B cell (primary cell): Measurements from ENCODE around the gene PHF20. TPM values are rescaled to one million over a fixed set of nuclear protein-coding genes. Genes with fewer than 3 reads are reported as not detected.

ENCODE experiments used
- ATAC-seq: fragments of 200-7000 bp; cut with Tn5 transposase; one replicate; pipeline ENCODE4 v1.10.0; 2021; ENCODE audit warnings: low read depth, mild to moderate bottlenecking, moderate number of reproducible peaks, moderate library complexity
- CTCF ChIA-PET: fragments of 350-600 bp; sonication (Branson Sonifier 250); formaldehyde crosslinking; loops from one replicate; lab custom pipeline; 2021; ENCODE audit warnings: antibody characterized with exemption, inconsistent platforms; lab: Charles Lee
- POLR2A ChIA-PET: fragments of 350-600 bp; sonication (Branson Sonifier 250); formaldehyde crosslinking; loops from one replicate; lab custom pipeline; 2021; ENCODE audit warnings: antibody characterized with exemption; lab: Charles Lee
- DNase-seq: peaks from one replicate; pipeline ENCODE4 v3.0.0; 2013
- H2AFZ ChIP-seq: 2 replicates; pipeline ENCODE4 v1.6.1; 2012; ENCODE audit warnings: mild to moderate bottlenecking, low read depth, low read length; ENCODE audit not compliant: insufficient read depth, poor library complexity, severe bottlenecking
- H3K27ac ChIP-seq, 2 donors: 1 replicate in 1 of 2; 2 replicates in 1 of 2; pipeline ENCODE4 v1.5.1; 2012 to 2013; ENCODE audit warnings: low read length in 2 of 2, mild to moderate bottlenecking in 2 of 2, moderate library complexity in 1 of 2
- H3K27me3 ChIP-seq, 4 experiments: fragments of 200-600 bp in 1 of 4; sonication (generic) in 1 of 4; replicated peaks in 1 of 4; 1 replicate in 2 of 4; 2 replicates in 2 of 4; pipeline versions ENCODE4 v1.6.1 to v1.7.0; 2013 to 2016; ENCODE audit warnings: low read length in 3 of 4, mild to moderate bottlenecking in 2 of 4, mixed read lengths in 1 of 4, moderate library complexity in 1 of 4; ENCODE audit not compliant: insufficient read depth in 4 of 4, control insufficient read depth in 3 of 4; ENCODE audit errors: control extremely low read depth in 1 of 4
- H3K36me3 ChIP-seq, 2 experiments: replicated peaks in 1 of 2; 1 replicate in 1 of 2; 2 replicates in 1 of 2; pipeline versions ENCODE4 v1.6.1 to v1.7.1; 2013; ENCODE audit warnings: low read length in 1 of 2; ENCODE audit not compliant: insufficient read depth in 2 of 2, control insufficient read depth in 1 of 2; ENCODE audit errors: control extremely low read depth in 1 of 2, extremely low read depth in 1 of 2
- H3K4me1 ChIP-seq, 2 donors: fragments of 200-600 bp in 1 of 2; sonication (generic) in 1 of 2; 1 replicate in 1 of 2; 2 replicates in 1 of 2; pipeline versions ENCODE4 v1.5.1 to v1.6.1; 2013 to 2017; ENCODE audit warnings: low read length in 2 of 2; ENCODE audit not compliant: control insufficient read depth in 2 of 2, insufficient read depth in 2 of 2
- H3K4me2 ChIP-seq: replicated peaks from 2 replicates; pipeline ENCODE3; 2012; ENCODE audit warnings: mild to moderate bottlenecking, low read depth, low read length; ENCODE audit not compliant: poor library complexity, severe bottlenecking
- H3K4me3 ChIP-seq, 5 experiments: fragments of 200-600 bp in 1 of 5; sonication (generic) in 1 of 5; 1 replicate in 3 of 5; 2 replicates in 2 of 5; pipeline versions ENCODE4 v1.5.1 to v1.7.0; 2011 to 2016; ENCODE audit warnings: low read length in 4 of 5, mild to moderate bottlenecking in 4 of 5, low read depth in 2 of 5, control low read depth in 1 of 5, moderate library complexity in 1 of 5; ENCODE audit not compliant: insufficient read depth in 1 of 5; ENCODE audit errors: control extremely low read depth in 1 of 5, extremely low read depth in 1 of 5
- H3K79me2 ChIP-seq: fragments of 200-600 bp; sonication (generic); one replicate; pipeline ENCODE4 v1.6.0; 2016; ENCODE audit warnings: low read length; ENCODE audit not compliant: control insufficient read depth, insufficient read depth
- H3K9ac ChIP-seq: fragments of 200-600 bp; sonication (generic); 2 replicates; pipeline ENCODE4 v1.6.1; 2017; ENCODE audit warnings: mild to moderate bottlenecking, low read length, moderate library complexity
- H3K9me3 ChIP-seq, 3 donors: one replicate each; pipeline versions ENCODE4 v1.6.1 to v1.7.1; 2013; ENCODE audit warnings: low read length in 2 of 3; ENCODE audit not compliant: control insufficient read depth in 2 of 3, insufficient read depth in 1 of 3; ENCODE audit errors: control extremely low read depth in 1 of 3
- H4K20me1 ChIP-seq: 2 replicates; pipeline ENCODE4 v1.6.0; 2012; ENCODE audit warnings: mild to moderate bottlenecking, low read length; ENCODE audit not compliant: insufficient read depth, control insufficient read depth, poor library complexity, severe bottlenecking
- H3K27ac Mint-ChIP-seq: one replicate; pipeline ENCODE4 v1.8.0; 2021; ENCODE audit warnings: mixed read lengths
- H3K27me3 Mint-ChIP-seq: one replicate; pipeline ENCODE4 v1.8.0; 2021; ENCODE audit warnings: mixed read lengths
- H3K4me1 Mint-ChIP-seq: one replicate; pipeline ENCODE4 v1.8.0; 2021; ENCODE audit warnings: mixed read lengths
- H3K4me3 Mint-ChIP-seq: one replicate; pipeline ENCODE4 v1.8.0; 2021; ENCODE audit warnings: mixed read lengths
- H3K9me3 Mint-ChIP-seq: one replicate; pipeline ENCODE4 v1.8.0; 2022; ENCODE audit warnings: mixed read lengths; ENCODE audit not compliant: insufficient read depth
- EZH2 ChIP-seq: IDR thresholded peaks from 2 replicates; pipeline ENCODE4 v1.6.1; 2012; ENCODE audit warnings: borderline replicate concordance, low read depth, mild to moderate bottlenecking, moderate library complexity, low read length; ENCODE audit not compliant: insufficient read depth, poor library complexity, severe bottlenecking
- WGBS: methylation state at CpG from one replicate; pipeline ENCODE4 v1.1.5; 2013; ENCODE audit warnings: missing lambda C conversion rate; ENCODE audit not compliant: insufficient coverage; 5-methylcytosine and 5-hydroxymethylcytosine counted together
- intact Hi-C: fragments of 100-400 bp; cut with micrococcal nuclease; formaldehyde crosslinking; loops from one replicate; pipeline ENCODE4 v1.10.0; 2022
- polyA plus RNA-seq: library from polyadenylated mRNA; depleted of rRNA; stranded (reverse); fragments of >200 nt; gene quantifications from 2 replicates; pipeline ENCODE4 v1.2.3, GENCODE V29; 2012
- total RNA-seq, 2 donors: library from RNA; stranded (reverse); fragments of 120-200 nt in 1 of 2; gene quantifications; 1 replicate in 1 of 2; 2 replicates in 1 of 2; pipeline versions ENCODE4 v1.2.3 to v1.2.4, GENCODE V29; 2013 to 2022
- TF ChIP-seq, protein P1 (sequence below): fragments of 200-600 bp; IDR thresholded peaks from one replicate; pipeline ENCODE4 v1.8.0; 2022; ENCODE audit warnings: antibody characterized with exemption, mild to moderate bottlenecking

PHF20 gene
- total and polyA plus RNA-seq, 2 donors (not counting 1 experiment from before 2014, with no cell fraction given), result 53.6 to 92.3 TPM

DNA sequence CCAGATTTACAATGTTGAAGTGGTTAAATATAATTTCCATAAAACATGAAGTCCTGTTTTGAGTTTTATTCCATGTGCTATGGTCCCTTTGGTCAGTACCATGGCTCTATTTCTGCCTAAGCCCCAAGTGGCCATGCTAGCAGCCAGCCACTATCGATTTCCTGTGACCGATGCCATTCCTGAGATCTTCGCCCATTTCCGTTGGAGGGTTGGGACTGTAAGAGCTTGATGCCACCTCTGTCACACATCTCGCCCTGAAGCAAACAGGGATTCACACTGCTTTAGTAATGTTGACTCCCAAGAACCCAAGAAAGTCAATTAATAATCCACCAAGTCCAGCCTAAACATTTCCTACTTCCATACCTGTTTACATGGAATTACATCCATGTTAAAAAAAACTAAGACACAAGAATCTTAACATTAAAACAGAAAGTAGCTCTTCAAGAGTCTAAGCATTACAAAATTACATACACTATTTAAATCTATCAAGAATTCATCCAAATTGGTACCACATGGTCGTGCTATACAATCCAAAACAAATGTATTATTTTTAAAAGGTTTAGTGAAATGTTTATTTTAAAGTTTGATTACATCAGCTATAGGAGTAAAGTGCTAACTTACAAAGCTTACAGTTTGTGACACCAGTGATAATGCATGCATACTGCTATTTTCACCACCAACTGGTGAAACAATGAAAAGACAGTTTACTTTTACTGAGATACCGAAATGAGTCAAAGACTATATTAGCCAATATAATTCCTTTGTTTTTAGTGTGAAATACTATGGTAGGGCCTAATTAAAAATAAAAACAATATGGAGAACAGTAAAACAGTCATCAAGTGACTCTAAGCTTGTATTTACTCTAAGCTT is 32.3 kb upstream of the PHF20 start:
- H3K27me3 Mint-ChIP-seq, result no peaks in the 10 kb centered on the region
- peak overlapping the region; percentile 100 for H3K27ac ChIP-seq
- WGBS, result 100% methylated on average over 2 of the region's 7 CpGs
- DNase-seq (no peak), ATAC-seq (no peak)
- peak overlapping the region; percentile 57 for H3K4me3 Mint-ChIP-seq
- H3K36me3 ChIP-seq, result peaks cover 2 to 57% of the 10 kb centered on the region in 2 experiments
- TF ChIP-seq, protein P1, sequence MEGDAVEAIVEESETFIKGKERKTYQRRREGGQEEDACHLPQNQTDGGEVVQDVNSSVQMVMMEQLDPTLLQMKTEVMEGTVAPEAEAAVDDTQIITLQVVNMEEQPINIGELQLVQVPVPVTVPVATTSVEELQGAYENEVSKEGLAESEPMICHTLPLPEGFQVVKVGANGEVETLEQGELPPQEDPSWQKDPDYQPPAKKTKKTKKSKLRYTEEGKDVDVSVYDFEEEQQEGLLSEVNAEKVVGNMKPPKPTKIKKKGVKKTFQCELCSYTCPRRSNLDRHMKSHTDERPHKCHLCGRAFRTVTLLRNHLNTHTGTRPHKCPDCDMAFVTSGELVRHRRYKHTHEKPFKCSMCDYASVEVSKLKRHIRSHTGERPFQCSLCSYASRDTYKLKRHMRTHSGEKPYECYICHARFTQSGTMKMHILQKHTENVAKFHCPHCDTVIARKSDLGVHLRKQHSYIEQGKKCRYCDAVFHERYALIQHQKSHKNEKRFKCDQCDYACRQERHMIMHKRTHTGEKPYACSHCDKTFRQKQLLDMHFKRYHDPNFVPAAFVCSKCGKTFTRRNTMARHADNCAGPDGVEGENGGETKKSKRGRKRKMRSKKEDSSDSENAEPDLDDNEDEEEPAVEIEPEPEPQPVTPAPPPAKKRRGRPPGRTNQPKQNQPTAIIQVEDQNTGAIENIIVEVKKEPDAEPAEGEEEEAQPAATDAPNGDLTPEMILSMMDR, result peak; percentile 57
- no peak for TF ChIP-seq EZH2
- no peak overlapping the region for H2AFZ ChIP-seq
- peak overlapping the region; percentile 1 for H3K9ac ChIP-seq
- H3K27ac Mint-ChIP-seq, result peak overlapping the region; percentile 37
- POLR2A ChIA-PET, result interaction anchor here (1.0 kb wide), 1 partner anchor 32 kb away, joined by 4 read pairs; the partner anchor contains the start of gene PHF20
- peaks cover 79% of the 10 kb centered on the region for H3K79me2 ChIP-seq
- no peaks in the 10 kb centered on the region for H3K9me3 Mint-ChIP-seq
- H3K4me1 ChIP-seq, result peaks cover 48 to 51% of the 10 kb centered on the region in 2 donors
- no peaks in the 10 kb centered on the region for H3K9me3 ChIP-seq
- peaks cover 57% of the 10 kb centered on the region for H3K4me1 Mint-ChIP-seq
- CTCF ChIA-PET, result interaction anchor here (1.0 to 2.6 kb wide), 5 partner anchors 26 to 214 kb away, joined by 3 to 8 read pairs (median 5); partner anchors contain the start of genes PHF20 and SCAND1
- peak overlapping the region in 1 of 5 experiments; percentile 99 for H3K4me3 ChIP-seq
- H3K27me3 ChIP-seq, result no peaks in the 10 kb centered on the region
- intact Hi-C loops, result loop anchor here (2.0 kb wide), 2 partner anchors 41 to 277 kb away; partner anchors contain the start of genes NFS1 and ROMO1
- H4K20me1 ChIP-seq, result peaks cover 65% of the 10 kb centered on the region
- peak overlapping the region; percentile 66 for H3K4me2 ChIP-seq
